ENCODE results near the gene IL7R.

DNA sequence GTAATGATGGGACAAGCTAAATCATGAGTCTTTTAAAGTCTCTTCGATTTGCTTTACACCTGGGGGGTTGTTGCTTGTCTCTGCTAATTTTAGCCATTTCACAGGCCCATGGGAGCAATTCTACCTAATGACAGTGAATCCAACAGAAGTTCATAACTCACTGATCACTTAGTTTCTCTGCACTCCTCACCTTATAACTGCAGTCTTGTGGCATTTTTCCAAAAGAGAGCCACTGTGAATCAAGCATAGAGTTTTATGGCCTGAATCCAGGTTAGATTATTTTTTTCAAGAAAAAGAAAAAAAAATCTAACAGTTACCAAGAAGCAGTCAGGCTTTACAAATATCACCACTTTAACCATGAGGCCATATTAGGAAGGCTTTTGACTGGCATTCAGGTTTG is 1.5 kb upstream of the IL7R start:
- TF ChIP-seq, protein P1, sequence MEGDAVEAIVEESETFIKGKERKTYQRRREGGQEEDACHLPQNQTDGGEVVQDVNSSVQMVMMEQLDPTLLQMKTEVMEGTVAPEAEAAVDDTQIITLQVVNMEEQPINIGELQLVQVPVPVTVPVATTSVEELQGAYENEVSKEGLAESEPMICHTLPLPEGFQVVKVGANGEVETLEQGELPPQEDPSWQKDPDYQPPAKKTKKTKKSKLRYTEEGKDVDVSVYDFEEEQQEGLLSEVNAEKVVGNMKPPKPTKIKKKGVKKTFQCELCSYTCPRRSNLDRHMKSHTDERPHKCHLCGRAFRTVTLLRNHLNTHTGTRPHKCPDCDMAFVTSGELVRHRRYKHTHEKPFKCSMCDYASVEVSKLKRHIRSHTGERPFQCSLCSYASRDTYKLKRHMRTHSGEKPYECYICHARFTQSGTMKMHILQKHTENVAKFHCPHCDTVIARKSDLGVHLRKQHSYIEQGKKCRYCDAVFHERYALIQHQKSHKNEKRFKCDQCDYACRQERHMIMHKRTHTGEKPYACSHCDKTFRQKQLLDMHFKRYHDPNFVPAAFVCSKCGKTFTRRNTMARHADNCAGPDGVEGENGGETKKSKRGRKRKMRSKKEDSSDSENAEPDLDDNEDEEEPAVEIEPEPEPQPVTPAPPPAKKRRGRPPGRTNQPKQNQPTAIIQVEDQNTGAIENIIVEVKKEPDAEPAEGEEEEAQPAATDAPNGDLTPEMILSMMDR (conservative IDR thresholded peaks at IDR 0.05; ENCODE audit: low read length), result no peak
- no peak for TF ChIP-seq EZH2phosphoT487 (IDR thresholded peaks at IDR 0.05; ENCODE audit: borderline replicate concordance, low read depth, low read length)
